Peyer's patch (tissue), 4 donors: Measurements from ENCODE around the gene RAET1G.

Experiments
- POLR2A ChIP-seq, 2 donors: fragments of 450-650 bp; IDR thresholded peaks; one replicate each; pipeline ENCODE4 v1.5.1; 2017; ENCODE audit warnings: antibody characterized with exemption in 2 of 2, mild to moderate bottlenecking in 2 of 2, moderate library complexity in 2 of 2
- TF ChIP-seq, protein P1 (sequence below), 6 experiments: fragments of 450-650 bp in 4 of 6; fragments of 200-600 bp in 2 of 6; sonication (generic) in 1 of 6; IDR thresholded peaks; one replicate each; pipeline ENCODE4 v1.5.1; 2017 to 2019; ENCODE audit warnings: antibody characterized with exemption in 6 of 6, mild to moderate bottlenecking in 3 of 6, moderate library complexity in 1 of 6

DNA sequence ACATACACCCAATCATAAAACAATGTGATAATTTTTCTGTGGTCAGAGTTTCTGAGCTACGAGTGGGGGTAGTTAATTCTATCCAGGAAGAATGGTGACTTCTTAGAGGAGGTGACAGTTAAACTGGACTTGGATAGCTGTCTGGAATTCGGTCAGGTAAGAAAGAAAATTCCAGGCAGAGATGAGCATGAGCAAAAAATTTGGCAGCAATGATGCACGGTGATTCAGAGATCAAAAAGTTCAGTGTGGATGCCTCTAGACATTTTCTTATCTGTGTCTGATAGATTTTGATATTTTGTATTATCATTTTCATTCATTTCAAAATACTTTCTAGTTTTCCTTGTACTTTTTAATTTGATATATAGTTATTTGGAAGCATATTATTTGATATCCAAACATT lies 37.0 kb downstream of the RAET1G start:
- TF ChIP-seq POLR2A (IDR thresholded peaks at IDR 0.05), result no peak
- TF ChIP-seq, protein P1, sequence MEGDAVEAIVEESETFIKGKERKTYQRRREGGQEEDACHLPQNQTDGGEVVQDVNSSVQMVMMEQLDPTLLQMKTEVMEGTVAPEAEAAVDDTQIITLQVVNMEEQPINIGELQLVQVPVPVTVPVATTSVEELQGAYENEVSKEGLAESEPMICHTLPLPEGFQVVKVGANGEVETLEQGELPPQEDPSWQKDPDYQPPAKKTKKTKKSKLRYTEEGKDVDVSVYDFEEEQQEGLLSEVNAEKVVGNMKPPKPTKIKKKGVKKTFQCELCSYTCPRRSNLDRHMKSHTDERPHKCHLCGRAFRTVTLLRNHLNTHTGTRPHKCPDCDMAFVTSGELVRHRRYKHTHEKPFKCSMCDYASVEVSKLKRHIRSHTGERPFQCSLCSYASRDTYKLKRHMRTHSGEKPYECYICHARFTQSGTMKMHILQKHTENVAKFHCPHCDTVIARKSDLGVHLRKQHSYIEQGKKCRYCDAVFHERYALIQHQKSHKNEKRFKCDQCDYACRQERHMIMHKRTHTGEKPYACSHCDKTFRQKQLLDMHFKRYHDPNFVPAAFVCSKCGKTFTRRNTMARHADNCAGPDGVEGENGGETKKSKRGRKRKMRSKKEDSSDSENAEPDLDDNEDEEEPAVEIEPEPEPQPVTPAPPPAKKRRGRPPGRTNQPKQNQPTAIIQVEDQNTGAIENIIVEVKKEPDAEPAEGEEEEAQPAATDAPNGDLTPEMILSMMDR (IDR thresholded peaks at IDR 0.05), result no peak
